Measurements from ENCODE around the gene TAF6L. TPM values are rescaled to one million over a fixed set of nuclear protein-coding genes. Genes with fewer than 3 reads are reported as not detected.
A peak's percentile ranks its signal among the peaks of the same experiment; 100 is the strongest.

TAF6L gene
- total RNA-seq, 4 donors from 2014 or later, result 15.6 to 29.6 (median 17.8) TPM

DNA sequence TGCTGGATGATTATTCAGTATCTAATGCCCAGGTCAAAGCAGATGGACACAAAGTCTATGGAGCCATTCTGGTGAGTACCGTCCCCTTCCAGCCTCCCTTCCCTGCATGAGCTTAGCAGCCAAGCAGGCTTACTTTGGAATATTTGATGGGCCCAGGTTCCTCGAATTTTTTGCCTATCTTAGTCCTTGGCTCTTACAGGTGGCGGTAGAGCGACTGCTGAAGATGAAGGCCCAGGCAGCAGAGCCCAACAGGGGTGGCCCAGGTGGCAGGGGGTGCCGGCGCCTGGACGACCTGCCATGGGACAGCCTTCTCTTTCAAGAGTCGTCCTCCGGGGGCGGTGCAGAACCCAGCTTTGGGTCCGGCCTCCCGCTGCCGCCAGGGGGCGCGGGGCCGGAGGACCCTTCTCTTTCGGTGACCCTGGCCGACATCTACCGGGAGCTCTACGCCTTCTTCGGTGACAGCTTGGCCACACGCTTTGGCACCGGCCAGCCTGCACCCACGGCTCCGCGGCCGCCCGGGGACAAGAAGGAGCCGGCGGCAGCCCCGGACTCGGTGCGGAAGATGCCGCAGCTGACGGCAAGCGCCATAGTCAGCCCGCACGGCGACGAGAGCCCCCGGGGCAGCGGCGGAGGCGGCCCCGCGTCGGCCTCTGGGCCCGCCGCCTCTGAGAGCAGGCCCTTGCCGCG, 15.3 kb downstream of the TAF6L start:
- DNase-seq, result peak; percentile 87 to 96 (median 93)
- no peaks in the 10 kb centered on the region for H3K9me3 ChIP-seq
- peak overlapping the region; percentile 70 to 100 (median 94) for H3K4me3 ChIP-seq
- H3K27ac ChIP-seq, result peak overlapping the region; percentile 95 to 100 (median 98)
- TF ChIP-seq POLR2A (IDR thresholded peaks at IDR 0.05), result peak in 1 of 2 donors; percentile 26
- TF ChIP-seq, protein P1, sequence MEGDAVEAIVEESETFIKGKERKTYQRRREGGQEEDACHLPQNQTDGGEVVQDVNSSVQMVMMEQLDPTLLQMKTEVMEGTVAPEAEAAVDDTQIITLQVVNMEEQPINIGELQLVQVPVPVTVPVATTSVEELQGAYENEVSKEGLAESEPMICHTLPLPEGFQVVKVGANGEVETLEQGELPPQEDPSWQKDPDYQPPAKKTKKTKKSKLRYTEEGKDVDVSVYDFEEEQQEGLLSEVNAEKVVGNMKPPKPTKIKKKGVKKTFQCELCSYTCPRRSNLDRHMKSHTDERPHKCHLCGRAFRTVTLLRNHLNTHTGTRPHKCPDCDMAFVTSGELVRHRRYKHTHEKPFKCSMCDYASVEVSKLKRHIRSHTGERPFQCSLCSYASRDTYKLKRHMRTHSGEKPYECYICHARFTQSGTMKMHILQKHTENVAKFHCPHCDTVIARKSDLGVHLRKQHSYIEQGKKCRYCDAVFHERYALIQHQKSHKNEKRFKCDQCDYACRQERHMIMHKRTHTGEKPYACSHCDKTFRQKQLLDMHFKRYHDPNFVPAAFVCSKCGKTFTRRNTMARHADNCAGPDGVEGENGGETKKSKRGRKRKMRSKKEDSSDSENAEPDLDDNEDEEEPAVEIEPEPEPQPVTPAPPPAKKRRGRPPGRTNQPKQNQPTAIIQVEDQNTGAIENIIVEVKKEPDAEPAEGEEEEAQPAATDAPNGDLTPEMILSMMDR (IDR thresholded peaks at IDR 0.05), result peak; percentile 94 to 98 (median 98)
- peaks cover 0 to 28% (median 0%) of the 10 kb centered on the region in 3 donors for H3K36me3 ChIP-seq
- no peaks in the 10 kb centered on the region for H3K27me3 ChIP-seq
- H3K4me1 ChIP-seq, result peaks cover 3 to 42% (median 20%) of the 10 kb centered on the region in 4 donors

GRCh38 chr11:62787005-62787759, 16.0 kb downstream of the TAF6L start, which contains the start of gene TMEM179B:
TMEM179B (plus strand) TSS chr11:62787402; CDS start chr11:62787432, 30 bp downstream.
- Histone ChIP-seq H3K4me1 (peaks cover 4 to 45% (median 22%) of the 10 kb centered on the region in 4 donors), H3K27me3 (no peaks in the 10 kb centered on the region), H3K27ac (peak within 1 kb of the TSS; percentile 95 to 100 (median 98)), H3K9me3 (no peaks in the 10 kb centered on the region), H3K4me3 (peak within 1 kb of the TSS; percentile 70 to 100 (median 94)), H3K36me3 (peaks cover 0 to 25% (median 0%) of the 10 kb centered on the region in 3 donors)
- TF ChIP-seq, protein P1 (IDR thresholded peaks at IDR 0.05), result peak in 5 of 6 experiments; percentile 26 to 58 (median 50)
- peak; percentile 97 to 99 for TF ChIP-seq POLR2A (IDR thresholded peaks at IDR 0.05)
- peak; percentile 97 to 100 (median 100) for DNase-seq

GRCh38 chr11:62788991-62789390, 17.8 kb downstream of the TAF6L start:
- Histone ChIP-seq H3K4me3 (no peak overlapping the region), H3K4me1 (peaks cover 5 to 52% (median 26%) of the 10 kb centered on the region in 4 donors), H3K36me3 (peaks cover 0 to 34% (median 0%) of the 10 kb centered on the region in 3 donors), H3K27me3 (no peaks in the 10 kb centered on the region), H3K9me3 (no peaks in the 10 kb centered on the region), H3K27ac (peak overlapping the region in 1 of 4 donors; percentile 12)
- no peak for DNase-seq
- TF ChIP-seq, protein P1 (IDR thresholded peaks at IDR 0.05), result no peak
- no peak for TF ChIP-seq POLR2A (IDR thresholded peaks at IDR 0.05)

- TF ChIP-seq, protein P1 (IDR thresholded peaks at IDR 0.05), result no peak
- no peak for TF ChIP-seq POLR2A (IDR thresholded peaks at IDR 0.05)
- H3K36me3 ChIP-seq, result peaks cover 0 to 40% (median 0%) of the 10 kb centered on the region in 3 donors
- DNase-seq, result no peak
- no peak overlapping the region for H3K4me3 ChIP-seq
- no peaks in the 10 kb centered on the region for H3K9me3 ChIP-seq
- no peaks in the 10 kb centered on the region for H3K27me3 ChIP-seq
- peaks cover 5 to 52% (median 26%) of the 10 kb centered on the region in 4 donors for H3K4me1 ChIP-seq
- H3K27ac ChIP-seq, result peak overlapping the region in 1 of 4 donors; percentile 10
Measured at GRCh38 chr11:62789576-62789975, 18.4 kb downstream of the TAF6L start.

DNA sequence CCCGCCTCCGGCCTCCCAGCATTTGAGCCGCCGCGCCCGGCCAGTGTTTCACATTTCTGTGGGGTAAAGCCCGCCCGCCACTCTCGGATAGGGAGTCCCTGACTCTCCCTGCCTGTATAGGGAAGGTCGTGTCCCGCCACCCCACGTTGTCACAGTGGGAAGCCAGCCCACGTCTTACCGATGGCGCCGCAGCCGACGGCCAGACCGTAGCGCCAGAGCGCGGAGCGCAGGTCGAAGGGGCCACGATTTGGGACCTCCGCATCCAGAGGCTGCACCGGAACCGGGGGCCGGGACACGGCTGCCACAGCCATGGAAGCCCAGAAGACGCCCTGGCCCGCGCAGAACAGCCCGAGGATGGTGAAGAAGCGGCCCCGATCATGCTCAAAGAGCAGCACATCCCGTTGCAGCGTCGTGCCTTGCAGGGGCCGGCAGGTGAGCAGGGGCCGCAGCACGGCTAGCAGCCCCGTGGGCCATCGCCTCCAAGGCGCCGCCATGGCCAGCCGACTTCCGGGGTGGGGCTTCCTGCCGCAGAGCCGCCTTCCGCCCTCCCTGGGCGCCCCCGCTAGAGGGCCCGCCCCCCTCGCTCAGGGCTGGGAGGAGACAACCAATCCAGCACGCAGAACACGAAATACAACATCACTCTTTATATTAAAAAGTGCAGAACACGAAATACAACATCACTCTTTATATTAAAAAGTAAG, 20.5 kb downstream of the TAF6L start, which contains the start of gene TMEM223:
Gene TMEM223 (minus strand): TSS at position 506 of the 701 bp plus-strand sequence. CDS start 12 bp downstream, at position 494.
- H3K4me3 ChIP-seq, result peak within 1 kb of the TSS; percentile 59 to 94 (median 66)
- peak; percentile 88 to 94 (median 93) for DNase-seq
- peak within 1 kb of the TSS; percentile 68 to 91 (median 74) for H3K27ac ChIP-seq
- TF ChIP-seq POLR2A (IDR thresholded peaks at IDR 0.05), result peak; percentile 74 to 76
- TF ChIP-seq, protein P1 (IDR thresholded peaks at IDR 0.05), result peak in 4 of 6 experiments; percentile 14 to 42 (median 26)
- H3K4me1 ChIP-seq, result peaks cover 5 to 42% (median 20%) of the 10 kb centered on the region in 4 donors
- H3K27me3 ChIP-seq, result no peaks in the 10 kb centered on the region
- H3K36me3 ChIP-seq, result peaks cover 0 to 61% (median 2%) of the 10 kb centered on the region in 3 donors
- no peaks in the 10 kb centered on the region for H3K9me3 ChIP-seq
